ENCODE data around the gene PRDM5. TPM values are rescaled to one million over a fixed set of nuclear protein-coding genes. Genes with fewer than 3 reads are reported as not detected.

Gene PRDM5
- total and polyA plus RNA-seq, 2 donors (not counting 3 experiments of a cell fraction or from before 2014, with no cell fraction given) = 2.2 to 8.1 TPM

DNA sequence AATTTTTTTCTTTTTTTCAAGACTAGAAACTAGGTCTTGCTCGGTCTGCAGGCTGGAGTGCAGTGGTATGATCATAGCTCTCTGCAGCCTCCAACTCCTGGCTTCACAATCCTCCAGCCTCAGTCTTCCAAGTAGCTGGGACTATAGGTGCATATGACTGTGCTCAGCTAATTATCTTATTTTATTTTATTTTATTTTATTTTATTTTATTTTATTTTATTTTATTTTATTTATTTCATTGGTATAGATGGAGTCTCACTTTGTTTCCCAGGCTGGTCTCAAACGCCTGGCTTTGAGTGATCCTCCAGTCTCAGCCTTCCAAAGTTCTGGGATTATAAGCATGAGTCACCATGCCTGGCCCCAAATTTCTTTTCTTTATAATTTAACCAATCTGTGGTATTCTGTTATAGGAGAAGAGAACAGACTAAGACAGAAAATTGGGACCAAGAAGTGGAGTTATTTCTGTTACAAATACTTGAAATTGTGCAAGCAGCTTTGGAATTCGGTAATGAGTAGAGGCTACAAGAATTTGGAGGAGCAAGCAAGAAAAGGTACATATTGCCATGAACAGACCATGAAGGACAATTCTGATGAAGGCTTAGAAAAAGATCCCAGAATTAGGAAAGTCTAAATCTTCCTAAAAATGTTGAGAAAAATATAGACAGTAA, 4.0 kb upstream of the PRDM5 start:
- Histone ChIP-seq H3K9me1 (replicated peaks; ENCODE audit: control insufficient read depth, extremely low read depth, insufficient read depth, low read length) (no peaks in the 10 kb centered on the region), H3K9me3 (replicated peaks; ENCODE audit: control insufficient read depth, insufficient read depth, low read length) (no peaks in the 10 kb centered on the region), H3K27ac (ENCODE audit: insufficient read depth, low read depth, low read length) (no peak overlapping the region), H3K27me3 (ENCODE audit: control insufficient read depth in 2 of 2, insufficient read depth in 2 of 2, low read length in 2 of 2) (no peaks in the 10 kb centered on the region), H3K4me2 (ENCODE audit: insufficient read depth, low read length) (no peak overlapping the region), H4K20me1 (replicated peaks; ENCODE audit: control insufficient read depth, extremely low read depth, insufficient read depth, low read length) (no peaks in the 10 kb centered on the region), H3K36me3 (ENCODE audit: control insufficient read depth in 2 of 2, extremely low read depth in 1 of 2, insufficient read depth in 2 of 2, low read length in 2 of 2) (no peaks in the 10 kb centered on the region), H2AFZ (ENCODE audit: low read depth, low read length) (no peak overlapping the region), H3K9ac (replicated peaks; ENCODE audit: extremely low read depth, insufficient read depth, low read length) (no peak overlapping the region), H3K4me1 (ENCODE audit: control insufficient read depth, extremely low read depth, insufficient read depth, low read length) (peaks cover 5% of the 10 kb centered on the region), H3K79me2 (ENCODE audit: control insufficient read depth, insufficient read depth, low read length) (no peaks in the 10 kb centered on the region), H3K4me3 (replicated peaks in 1 of 3; ENCODE audit: insufficient read depth in 1 of 3, low read depth in 1 of 3, low read length in 3 of 3) (no peak overlapping the region)
- FAIRE-seq (no peak), DNase-seq (ENCODE audit: low read depth, low spot score) (no peak)
- BruUV-seq (replicated peaks) = no TSS peak
- no peak for TF ChIP-seq POLR2AphosphoS5 (IDR thresholded peaks at IDR 0.05; ENCODE audit: insufficient read depth, low read depth, low read length)
- no peak for TF ChIP-seq MYC (IDR thresholded peaks at IDR 0.05; ENCODE audit: low read depth, low read length)
- no peak for TF ChIP-seq EZH2 (IDR thresholded peaks at IDR 0.05; ENCODE audit: borderline replicate concordance, low read depth, low read length, severe bottlenecking)
- no peak for TF ChIP-seq POLR2A (IDR thresholded peaks at IDR 0.05; ENCODE audit: low read depth, low read length)
- TF ChIP-seq JUN (IDR thresholded peaks at IDR 0.05; ENCODE audit: borderline replicate concordance, insufficient read depth, insufficient read length, low read depth) = no peak
- TF ChIP-seq, protein P1, sequence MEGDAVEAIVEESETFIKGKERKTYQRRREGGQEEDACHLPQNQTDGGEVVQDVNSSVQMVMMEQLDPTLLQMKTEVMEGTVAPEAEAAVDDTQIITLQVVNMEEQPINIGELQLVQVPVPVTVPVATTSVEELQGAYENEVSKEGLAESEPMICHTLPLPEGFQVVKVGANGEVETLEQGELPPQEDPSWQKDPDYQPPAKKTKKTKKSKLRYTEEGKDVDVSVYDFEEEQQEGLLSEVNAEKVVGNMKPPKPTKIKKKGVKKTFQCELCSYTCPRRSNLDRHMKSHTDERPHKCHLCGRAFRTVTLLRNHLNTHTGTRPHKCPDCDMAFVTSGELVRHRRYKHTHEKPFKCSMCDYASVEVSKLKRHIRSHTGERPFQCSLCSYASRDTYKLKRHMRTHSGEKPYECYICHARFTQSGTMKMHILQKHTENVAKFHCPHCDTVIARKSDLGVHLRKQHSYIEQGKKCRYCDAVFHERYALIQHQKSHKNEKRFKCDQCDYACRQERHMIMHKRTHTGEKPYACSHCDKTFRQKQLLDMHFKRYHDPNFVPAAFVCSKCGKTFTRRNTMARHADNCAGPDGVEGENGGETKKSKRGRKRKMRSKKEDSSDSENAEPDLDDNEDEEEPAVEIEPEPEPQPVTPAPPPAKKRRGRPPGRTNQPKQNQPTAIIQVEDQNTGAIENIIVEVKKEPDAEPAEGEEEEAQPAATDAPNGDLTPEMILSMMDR (IDR thresholded peaks at IDR 0.05; ENCODE audit: extremely low read depth in 1 of 2, insufficient read depth in 1 of 2, low read depth in 1 of 2, low read length in 2 of 2) = no peak
- TF ChIP-seq, protein P2, sequence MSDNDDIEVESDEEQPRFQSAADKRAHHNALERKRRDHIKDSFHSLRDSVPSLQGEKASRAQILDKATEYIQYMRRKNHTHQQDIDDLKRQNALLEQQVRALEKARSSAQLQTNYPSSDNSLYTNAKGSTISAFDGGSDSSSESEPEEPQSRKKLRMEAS (IDR thresholded peaks at IDR 0.05; ENCODE audit: insufficient read depth, insufficient read length) = no peak
- no peak for TF ChIP-seq FOS (IDR thresholded peaks at IDR 0.05; ENCODE audit: borderline replicate concordance, insufficient read depth, low read length)
- TF ChIP-seq GATA2 (IDR thresholded peaks at IDR 0.05; ENCODE audit: insufficient read depth, insufficient read length, low read depth, low read length) = no peak
- intact Hi-C loops (cut with micrococcal nuclease) = no loop called here
- POLR2A ChIA-PET = no interaction called here
- CTCF ChIA-PET = no interaction called here
- dilution Hi-C loops (cut with MboI; ENCODE audit: extremely low pct_ligation_motif_present, low sequenced_read_pairs) = no loop called here

All from endothelial cell of umbilical vein (primary cell).